ENCODE results near the gene FAAP20. TPM values are rescaled to one million over a fixed set of nuclear protein-coding genes. Genes with fewer than 3 reads are reported as not detected.

The FAAP20 gene, protein sequence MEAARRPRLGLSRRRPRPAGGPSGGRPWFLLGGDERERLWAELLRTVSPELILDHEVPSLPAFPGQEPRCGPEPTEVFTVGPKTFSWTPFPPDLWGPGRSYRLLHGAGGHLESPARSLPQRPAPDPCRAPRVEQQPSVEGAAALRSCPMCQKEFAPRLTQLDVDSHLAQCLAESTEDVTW
- 10 to 100 TPM; 17.2 to 35.9 (median 22.3) TPM for total RNA-seq
- polyA plus RNA-seq = 10 to 100 TPM; 56.1 to 75.6 TPM

DNA sequence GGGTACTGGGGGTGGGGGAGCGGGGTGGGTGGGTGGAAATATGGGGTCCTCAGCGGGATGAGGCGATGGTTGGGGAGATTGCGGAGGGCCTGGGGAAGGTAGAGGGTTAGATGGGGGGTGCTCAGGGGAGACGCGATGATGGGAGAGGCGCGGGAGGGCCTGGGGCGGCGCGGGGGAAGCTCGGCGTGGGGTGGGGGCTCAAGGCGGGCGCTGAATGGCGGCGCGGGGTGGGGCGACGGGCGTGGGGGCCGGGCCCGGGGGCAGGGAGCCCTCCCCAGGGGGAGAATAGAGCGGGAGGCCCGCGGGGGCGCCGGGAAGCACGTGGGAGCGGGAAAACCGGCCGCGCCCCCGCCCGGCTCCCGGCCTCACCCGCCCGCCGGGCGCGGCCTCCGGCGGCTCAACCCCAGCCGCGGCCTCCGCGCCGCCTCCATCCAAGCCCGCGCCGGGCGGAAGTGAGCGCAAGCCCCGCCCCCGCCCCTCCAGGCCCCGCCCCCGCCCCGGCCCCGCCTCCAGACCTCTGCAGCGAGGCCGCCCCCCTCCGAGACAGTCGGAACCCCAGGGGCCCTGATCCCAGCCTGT, at the start of gene FAAP20:
TSS of gene FAAP20 (minus strand) at position 454 of the 579 bp plus-strand sequence. CDS start at position 431, 23 bp downstream.
- Histone ChIP-seq H3K27me3 (no peaks in the 10 kb centered on the region), H3K4me3 (peak within 1 kb of the TSS; percentile 43 to 67 (median 52)), H3K4me1 (peaks cover 8 to 43% (median 13%) of the 10 kb centered on the region in 3 donors), H3K9me3 (no peaks in the 10 kb centered on the region), H3K27ac (peak within 1 kb of the TSS; percentile 69 to 89 (median 77)), H3K36me3 (no peaks in the 10 kb centered on the region)
- 1% methylated on average over 63 of the region's 63 CpGs; no CpG with 5 or more reads in 1 of the 2 donors for WGBS, 2 donors
- FAIRE-seq = no peak
- ATAC-seq = peak; percentile 50 to 60 (median 60)
- intact Hi-C loops (cut with DNase I) = loop anchor here in 2 of 3 donors (10.0 kb wide), 2 partner anchors 180 to 420 kb away; no protein-coding TSS in a partner anchor
- peak in 2 of 6 donors; percentile 57 to 83 for DNase-seq
- no peak for TF ChIP-seq CTCF (IDR thresholded peaks at IDR 0.05)

DNA sequence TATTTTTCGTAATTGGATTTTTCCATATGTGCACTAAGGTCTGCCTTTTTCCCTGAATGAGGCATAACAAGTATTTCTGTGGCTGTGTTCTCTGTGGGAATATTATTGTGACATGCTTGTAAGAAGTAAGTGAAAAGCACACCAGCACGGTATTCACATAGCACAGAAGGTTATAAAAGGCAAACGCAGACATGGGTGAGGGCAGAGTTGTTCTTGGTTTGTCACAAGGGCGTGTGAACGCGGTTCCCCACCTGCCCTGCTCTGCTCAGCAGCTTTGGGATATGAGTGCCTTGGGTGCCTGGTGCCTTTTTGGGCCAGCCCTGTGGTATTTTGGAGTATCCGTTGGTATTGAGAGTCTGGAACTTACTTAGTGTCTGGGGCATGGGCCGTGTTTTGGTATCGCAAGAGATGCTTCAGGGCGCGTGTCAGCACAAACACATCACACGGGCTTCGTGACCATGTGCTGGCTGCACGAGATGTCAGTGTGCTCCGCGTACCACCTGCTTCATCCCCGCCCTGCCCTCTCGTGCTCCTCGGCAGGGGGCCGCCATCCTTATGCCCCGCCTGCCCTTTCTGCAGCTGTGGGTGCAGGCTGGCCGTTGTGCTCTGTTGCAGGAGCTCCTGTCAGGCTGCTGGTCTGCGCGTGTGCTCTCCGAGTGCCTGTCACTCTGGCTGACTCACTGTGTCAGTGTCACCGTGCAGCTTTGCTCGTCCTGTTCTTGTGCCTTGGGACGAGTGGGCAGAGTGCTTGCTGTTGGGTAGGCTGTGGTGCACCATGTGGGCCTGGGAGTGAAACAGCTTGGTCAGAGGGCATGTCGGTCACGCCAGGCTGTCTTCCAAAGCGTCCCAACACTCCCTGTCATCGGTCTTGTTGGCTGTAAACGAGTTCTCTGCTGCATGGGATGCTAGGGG, 48.5 kb upstream of the FAAP20 start:
- 90 to 91% methylated on average over 33 of the region's 33 CpGs for WGBS, 2 donors
- TF ChIP-seq CTCF (IDR thresholded peaks at IDR 0.05) = no peak
- DNase-seq (peak in 1 of 6 donors; percentile 16), ATAC-seq (peak in 2 of 4 donors; percentile 4 to 8), FAIRE-seq (no peak)
- H3K9me3 ChIP-seq = no peaks in the 10 kb centered on the region
- no peak overlapping the region for H3K4me3 ChIP-seq
- H3K4me1 ChIP-seq = peaks cover 18 to 31% (median 19%) of the 10 kb centered on the region in 3 donors
- H3K27me3 ChIP-seq = no peaks in the 10 kb centered on the region
- no peaks in the 10 kb centered on the region for H3K36me3 ChIP-seq
- no peak overlapping the region for H3K27ac ChIP-seq
- intact Hi-C loops (cut with DNase I) = no loop called here

GRCh38 chr1:2241820-2242219, 47.2 kb upstream of the FAAP20 start:
- intact Hi-C loops (cut with DNase I) = no loop called here
- H3K36me3 ChIP-seq = no peaks in the 10 kb centered on the region
- no peak for FAIRE-seq
- 68 to 71% methylated on average over 13 of the region's 13 CpGs for WGBS, 2 donors
- no peak for ATAC-seq
- H3K27me3 ChIP-seq = no peaks in the 10 kb centered on the region
- no peak overlapping the region for H3K27ac ChIP-seq
- peaks cover 10 to 22% (median 12%) of the 10 kb centered on the region in 3 donors for H3K4me1 ChIP-seq
- no peak overlapping the region for H3K4me3 ChIP-seq
- peak in 1 of 6 donors; percentile 24 for DNase-seq
- H3K9me3 ChIP-seq = no peaks in the 10 kb centered on the region
- TF ChIP-seq CTCF (IDR thresholded peaks at IDR 0.05) = no peak

GRCh38 chr1:2240270-2241156, 45.9 kb upstream of the FAAP20 start:
- TF ChIP-seq CTCF (IDR thresholded peaks at IDR 0.05) = no peak
- H3K27me3 ChIP-seq = no peaks in the 10 kb centered on the region
- peaks cover 10 to 25% (median 12%) of the 10 kb centered on the region in 3 donors for H3K4me1 ChIP-seq
- FAIRE-seq (no peak), DNase-seq (peak in 5 of 6 donors; percentile 47 to 86 (median 78)), ATAC-seq (peak; percentile 37 to 57 (median 45))
- no peaks in the 10 kb centered on the region for H3K9me3 ChIP-seq
- H3K4me3 ChIP-seq = no peak overlapping the region
- no peaks in the 10 kb centered on the region for H3K36me3 ChIP-seq
- WGBS, 2 donors = 61 to 71% methylated on average over 29 to 30 of the region's 30 CpGs
- H3K27ac ChIP-seq = no peak overlapping the region
- intact Hi-C loops (cut with DNase I) = no loop called here

Measured in pancreas (tissue), 10 donors.